ENCODE data around the gene PPP1R13B. TPM values are rescaled to one million over a fixed set of nuclear protein-coding genes. Genes with fewer than 3 reads are reported as not detected.

PPP1R13B gene
- polyA plus RNA-seq, 2 of the 4 experiments (the other 2 are of a cell fraction) = 2.2 to 2.7 TPM

DNA sequence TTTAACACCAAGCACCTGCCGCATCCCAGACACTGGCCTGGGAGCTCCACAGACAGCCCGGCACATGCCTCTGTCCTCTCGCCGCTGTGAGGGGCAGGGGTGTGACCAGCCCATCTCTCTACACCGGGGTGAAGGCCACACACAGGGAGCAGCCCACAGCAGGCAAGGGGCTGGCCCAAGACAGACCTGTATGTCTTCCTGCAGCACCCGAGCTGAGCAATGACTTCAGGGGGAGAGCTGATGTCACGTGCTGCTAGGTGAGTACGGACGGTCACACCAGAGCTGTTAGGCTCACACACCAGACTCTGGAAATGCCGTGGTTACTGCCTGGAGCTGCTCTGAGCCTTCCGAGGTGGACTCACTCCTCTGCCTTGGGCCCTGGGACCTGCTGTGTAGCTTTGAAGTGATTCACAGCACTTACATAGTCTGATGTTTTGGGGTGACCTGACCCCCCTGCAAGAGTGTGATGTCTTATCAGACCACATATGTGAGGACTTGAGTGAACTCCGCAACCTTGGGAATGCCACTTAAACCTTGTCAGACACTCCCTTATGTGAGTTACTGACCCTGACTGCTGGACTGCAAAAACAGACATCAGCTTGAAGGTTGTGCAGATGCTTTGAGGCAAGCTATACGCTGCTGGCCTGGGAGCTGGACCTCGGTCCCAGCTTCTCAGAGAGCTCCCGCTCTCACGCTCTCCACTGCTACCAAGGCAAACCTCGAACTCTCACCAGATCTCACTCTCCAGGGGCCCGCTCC is 133.9 kb downstream of the PPP1R13B start:
- Histone ChIP-seq H3K27ac (peak overlapping the region in 1 of 2 experiments; percentile 93; a peak in 2 of 6 replicates), H3K4me2 (peak overlapping the region; percentile 84), H3K4me1 (peaks cover 19% of the 10 kb centered on the region; the same call in 2 of the 3 replicates), H3K9me3 (no peaks in the 10 kb centered on the region), H3K4me3 (no peak overlapping the region)
- POLR2A ChIA-PET = interaction anchor here (0.7 kb wide), 1 partner anchor 84 kb away, joined by 3 read pairs; the partner anchor contains the start of gene KLC1
- 91% methylated on average over 18 of the region's 18 CpGs for WGBS (ENCODE audit: missing lambda C conversion rate)
- FAIRE-seq (no peak), ATAC-seq (no peak), DNase-seq (ENCODE audit: low read depth in 1 of 2, low spot score in 1 of 2) (no peak)
- TF ChIP-seq POLR2AphosphoS2 (conservative IDR thresholded peaks at IDR 0.05; ENCODE audit: low read length) = 0 out of 2 replicates have a peak, but pooled peaks have one; percentile 53
- no peak for TF ChIP-seq ATOH8 (CRISPR knock-in tag; IDR thresholded peaks at IDR 0.05; ENCODE audit: low read depth)
- TF ChIP-seq RFX5 (IDR thresholded peaks at IDR 0.05) = no peak
- TF ChIP-seq FOSL2 (IDR thresholded peaks at IDR 0.05) = no peak
- no peak for TF ChIP-seq FOSL2 (CRISPR knock-in tag; IDR thresholded peaks at IDR 0.05)
- no peak for TF ChIP-seq GATA3 (IDR thresholded peaks at IDR 0.05; ENCODE audit: borderline replicate concordance)
- no peak for TF ChIP-seq BHLHE40 (IDR thresholded peaks at IDR 0.05; ENCODE audit: low read depth, low read length)
- CTCF ChIA-PET = interaction anchor here (0.9 to 2.0 kb wide), 3 partner anchors 8 to 224 kb away, joined by 3 to 5 read pairs (median 3); no protein-coding TSS in a partner anchor

DNA sequence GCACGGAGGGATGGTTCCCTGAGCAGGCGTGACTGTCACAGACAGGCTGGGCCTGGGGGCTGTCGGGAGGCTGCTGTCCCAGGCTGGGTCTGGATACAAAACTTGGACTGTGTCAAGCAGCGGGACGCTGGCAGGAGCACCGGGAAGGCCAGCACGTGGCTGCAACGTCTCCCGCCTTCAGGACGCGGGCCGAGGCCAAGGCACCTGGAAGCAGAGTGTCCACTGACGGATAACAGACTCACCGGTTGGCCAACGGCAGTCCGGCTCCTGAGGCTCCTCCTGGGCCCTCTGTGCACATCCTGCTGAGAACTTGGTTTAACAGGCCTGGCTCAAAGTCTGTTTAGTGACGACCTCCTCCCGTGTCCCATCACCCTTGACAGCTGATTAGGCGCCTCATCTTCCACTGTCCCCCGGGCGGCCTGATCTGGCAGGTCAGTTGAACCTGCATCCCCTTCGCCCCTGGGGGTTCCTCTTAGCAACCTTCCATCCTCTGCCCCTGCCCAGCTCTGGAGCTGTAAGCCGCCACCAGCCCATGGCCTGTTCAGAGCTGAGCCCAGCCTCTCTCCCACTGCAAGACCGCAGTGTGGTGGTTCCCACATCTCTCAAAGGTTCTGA is 134.6 kb downstream of the PPP1R13B start:
- H3K27ac ChIP-seq = no peak overlapping the region
- no peak overlapping the region for H3K4me3 ChIP-seq
- CTCF ChIA-PET = interaction anchor here (1.0 to 2.0 kb wide), 2 partner anchors 8 to 24 kb away, joined by 3 to 5 read pairs; no protein-coding TSS in a partner anchor
- FAIRE-seq = no peak
- POLR2A ChIA-PET = no interaction called here
- no peaks in the 10 kb centered on the region for H3K9me3 ChIP-seq
- TF ChIP-seq POLR2A (IDR thresholded peaks at IDR 0.05; ENCODE audit: low read length) = no peak
- no peak for TF ChIP-seq MYC (IDR thresholded peaks at IDR 0.05; ENCODE audit: borderline replicate concordance, low read length)
- no peak for TF ChIP-seq MAZ (IDR thresholded peaks at IDR 0.05; ENCODE audit: borderline replicate concordance, low read depth, low read length)
- no peak for TF ChIP-seq CTCF (IDR thresholded peaks at IDR 0.05)
- TF ChIP-seq, protein P1, sequence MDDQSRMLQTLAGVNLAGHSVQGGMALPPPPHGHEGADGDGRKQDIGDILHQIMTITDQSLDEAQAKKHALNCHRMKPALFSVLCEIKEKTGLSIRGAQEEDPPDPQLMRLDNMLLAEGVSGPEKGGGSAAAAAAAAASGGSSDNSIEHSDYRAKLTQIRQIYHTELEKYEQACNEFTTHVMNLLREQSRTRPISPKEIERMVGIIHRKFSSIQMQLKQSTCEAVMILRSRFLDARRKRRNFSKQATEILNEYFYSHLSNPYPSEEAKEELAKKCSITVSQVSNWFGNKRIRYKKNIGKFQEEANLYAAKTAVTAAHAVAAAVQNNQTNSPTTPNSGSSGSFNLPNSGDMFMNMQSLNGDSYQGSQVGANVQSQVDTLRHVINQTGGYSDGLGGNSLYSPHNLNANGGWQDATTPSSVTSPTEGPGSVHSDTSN (IDR thresholded peaks at IDR 0.05) = no peak
- TF ChIP-seq RNF2 (IDR thresholded peaks at IDR 0.05; ENCODE audit: borderline replicate concordance, low read depth) = no peak
- TF ChIP-seq EHF (CRISPR knock-in tag; IDR thresholded peaks at IDR 0.05) = no peak
- no peak for TF ChIP-seq POLR2AphosphoS2 (conservative IDR thresholded peaks at IDR 0.05; ENCODE audit: low read length)
- no peak for TF ChIP-seq KDM5A (IDR thresholded peaks at IDR 0.05)
- no peak for TF ChIP-seq PHF8 (IDR thresholded peaks at IDR 0.05; ENCODE audit: borderline replicate concordance, low read depth)
- TF ChIP-seq EP300 (IDR thresholded peaks at IDR 0.05) = no peak
- TF ChIP-seq CHD2 (IDR thresholded peaks at IDR 0.05; ENCODE audit: low read length, partially characterized antibody) = no peak
- TF ChIP-seq CEBPB (IDR thresholded peaks at IDR 0.05) = no peak
- no peak for TF ChIP-seq HOXA7 (CRISPR knock-in tag; IDR thresholded peaks at IDR 0.05)
- TF ChIP-seq ESRRA (IDR thresholded peaks at IDR 0.05; ENCODE audit: borderline replicate concordance, low read length) = no peak
- no peak for TF ChIP-seq HDAC2 (IDR thresholded peaks at IDR 0.05)
- no peak for TF ChIP-seq RAD21 (conservative IDR thresholded peaks at IDR 0.05 in 1 of 2, IDR thresholded peaks at IDR 0.05 in 1 of 2)
- TF ChIP-seq, protein P2, sequence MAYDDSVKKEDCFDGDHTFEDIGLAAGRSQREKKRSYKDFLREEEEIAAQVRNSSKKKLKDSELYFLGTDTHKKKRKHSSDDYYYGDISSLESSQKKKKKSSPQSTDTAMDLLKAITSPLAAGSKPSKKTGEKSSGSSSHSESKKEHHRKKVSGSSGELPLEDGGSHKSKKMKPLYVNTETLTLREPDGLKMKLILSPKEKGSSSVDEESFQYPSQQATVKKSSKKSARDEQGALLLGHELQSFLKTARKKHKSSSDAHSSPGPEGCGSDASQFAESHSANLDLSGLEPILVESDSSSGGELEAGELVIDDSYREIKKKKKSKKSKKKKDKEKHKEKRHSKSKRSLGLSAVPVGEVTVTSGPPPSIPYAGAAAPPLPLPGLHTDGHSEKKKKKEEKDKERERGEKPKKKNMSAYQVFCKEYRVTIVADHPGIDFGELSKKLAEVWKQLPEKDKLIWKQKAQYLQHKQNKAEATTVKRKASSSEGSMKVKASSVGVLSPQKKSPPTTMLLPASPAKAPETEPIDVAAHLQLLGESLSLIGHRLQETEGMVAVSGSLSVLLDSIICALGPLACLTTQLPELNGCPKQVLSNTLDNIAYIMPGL (CRISPR knock-in tag; IDR thresholded peaks at IDR 0.05; ENCODE audit: borderline replicate concordance) = no peak
- no peak for TF ChIP-seq ZNF302 (CRISPR knock-in tag; IDR thresholded peaks at IDR 0.05)
- no peak for ATAC-seq
- 91% methylated on average over 23 of the region's 24 CpGs for WGBS (ENCODE audit: missing lambda C conversion rate)
- DNase-seq (ENCODE audit: low read depth in 1 of 2, low spot score in 1 of 2) = no peak
- H3K4me1 ChIP-seq = peaks cover 19% of the 10 kb centered on the region; the same call in 2 of the 3 replicates
- no peak overlapping the region for H3K4me2 ChIP-seq

Measured in A549 (cell line).